Activated CD8-positive, alpha-beta T cell treated with anti-CD3 and anti-CD28 coated beads for 36 hours (primary cell): ENCODE data around the gene KISS1R. TPM values are rescaled to one million over a fixed set of nuclear protein-coding genes. Genes with fewer than 3 reads are reported as not detected.

Experiments
- ATAC-seq: fragments of 200-7000 bp; cut with Tn5 transposase; one replicate; pipeline ENCODE4 v1.10.0; 2021; ENCODE audit warnings: mild to moderate bottlenecking, moderate library complexity
- CTCF ChIA-PET: fragments of 350-600 bp; sonication (Branson Sonifier 250); formaldehyde crosslinking; loops from one replicate; lab custom pipeline; 2021; ENCODE audit warnings: antibody characterized with exemption; lab: Charles Lee
- POLR2A ChIA-PET: fragments of 350-600 bp; sonication (Branson Sonifier 250); formaldehyde crosslinking; loops from one replicate; lab custom pipeline; 2021; ENCODE audit warnings: antibody characterized with exemption; lab: Charles Lee
- DNase-seq: peaks from one replicate; pipeline ENCODE4 v3.0.0-alpha.2; 2020
- H3K27ac Mint-ChIP-seq: one replicate; pipeline ENCODE4 v1.8.0; 2021; ENCODE audit warnings: mild to moderate bottlenecking, mixed read lengths
- H3K27me3 Mint-ChIP-seq: one replicate; pipeline ENCODE4 v1.8.0; 2021; ENCODE audit warnings: mixed read lengths
- H3K36me3 Mint-ChIP-seq: one replicate; pipeline ENCODE4 v1.8.0; 2021; ENCODE audit warnings: low read depth, mixed read lengths
- H3K4me1 Mint-ChIP-seq: one replicate; pipeline ENCODE4 v1.8.0; 2021; ENCODE audit warnings: low read depth, mixed read lengths
- H3K4me3 Mint-ChIP-seq: one replicate; pipeline ENCODE4 v1.8.0; 2021; ENCODE audit warnings: mild to moderate bottlenecking, moderate library complexity, mixed read lengths
- H3K9me3 Mint-ChIP-seq: one replicate; pipeline ENCODE4 v1.8.0; 2021; ENCODE audit warnings: mixed read lengths
- intact Hi-C: fragments of 100-400 bp; cut with micrococcal nuclease; formaldehyde crosslinking; loops from one replicate; pipeline ENCODE4 v1.10.0; 2022
- total RNA-seq, 2 experiments: library from RNA; stranded (reverse); gene quantifications; one replicate each; pipeline ENCODE4 v1.2.3, GENCODE V29; 2021
- TF ChIP-seq, protein P1 (sequence below): fragments of 200-600 bp; IDR thresholded peaks from one replicate; pipeline ENCODE4 v1.8.0; 2022; ENCODE audit warnings: antibody characterized with exemption, mild to moderate bottlenecking

KISS1R gene
- total RNA-seq, 2 experiments from 2014 or later, result 14.0 to 15.5 TPM

DNA sequence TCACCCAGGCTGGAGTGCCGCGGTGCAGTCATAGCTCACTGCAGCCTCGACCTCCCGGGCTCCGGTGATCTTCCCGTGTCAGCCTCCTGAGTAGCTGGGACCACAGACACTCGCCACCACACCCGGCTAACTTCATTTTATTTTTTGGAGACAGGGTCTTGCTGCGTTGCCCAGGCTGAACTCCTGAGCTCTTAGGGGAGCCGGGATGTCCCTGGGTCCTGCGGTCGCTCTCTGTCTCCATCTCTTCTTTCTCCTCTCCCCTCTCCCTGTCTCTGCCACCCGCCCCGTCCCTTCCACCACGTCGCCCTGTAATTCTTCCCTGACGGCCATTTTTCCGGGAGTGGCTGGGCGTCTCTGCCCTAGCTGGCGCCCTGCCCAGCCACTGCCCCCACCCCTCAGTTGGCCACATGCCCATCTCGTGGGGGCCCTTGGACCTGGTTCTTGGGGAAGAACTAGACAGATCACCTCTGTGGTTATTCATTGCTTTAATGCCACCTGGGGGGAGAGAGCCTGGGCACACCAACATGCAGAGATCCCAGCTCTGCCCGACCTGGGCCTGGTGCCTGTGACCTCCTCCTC lies 27.6 kb downstream of the KISS1R start:
- Mint-ChIP-seq H3K27me3 (peaks cover 5% of the 10 kb centered on the region), H3K4me3 (no peak overlapping the region), H3K4me1 (peaks cover 12% of the 10 kb centered on the region), H3K9me3 (no peaks in the 10 kb centered on the region), H3K27ac (no peak overlapping the region), H3K36me3 (no peaks in the 10 kb centered on the region)
- no peak for ATAC-seq
- POLR2A ChIA-PET, result no interaction called here
- CTCF ChIA-PET, result no interaction called here
- intact Hi-C loops, result no loop called here
- TF ChIP-seq, protein P1, sequence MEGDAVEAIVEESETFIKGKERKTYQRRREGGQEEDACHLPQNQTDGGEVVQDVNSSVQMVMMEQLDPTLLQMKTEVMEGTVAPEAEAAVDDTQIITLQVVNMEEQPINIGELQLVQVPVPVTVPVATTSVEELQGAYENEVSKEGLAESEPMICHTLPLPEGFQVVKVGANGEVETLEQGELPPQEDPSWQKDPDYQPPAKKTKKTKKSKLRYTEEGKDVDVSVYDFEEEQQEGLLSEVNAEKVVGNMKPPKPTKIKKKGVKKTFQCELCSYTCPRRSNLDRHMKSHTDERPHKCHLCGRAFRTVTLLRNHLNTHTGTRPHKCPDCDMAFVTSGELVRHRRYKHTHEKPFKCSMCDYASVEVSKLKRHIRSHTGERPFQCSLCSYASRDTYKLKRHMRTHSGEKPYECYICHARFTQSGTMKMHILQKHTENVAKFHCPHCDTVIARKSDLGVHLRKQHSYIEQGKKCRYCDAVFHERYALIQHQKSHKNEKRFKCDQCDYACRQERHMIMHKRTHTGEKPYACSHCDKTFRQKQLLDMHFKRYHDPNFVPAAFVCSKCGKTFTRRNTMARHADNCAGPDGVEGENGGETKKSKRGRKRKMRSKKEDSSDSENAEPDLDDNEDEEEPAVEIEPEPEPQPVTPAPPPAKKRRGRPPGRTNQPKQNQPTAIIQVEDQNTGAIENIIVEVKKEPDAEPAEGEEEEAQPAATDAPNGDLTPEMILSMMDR, result no peak
- no peak for DNase-seq

DNA sequence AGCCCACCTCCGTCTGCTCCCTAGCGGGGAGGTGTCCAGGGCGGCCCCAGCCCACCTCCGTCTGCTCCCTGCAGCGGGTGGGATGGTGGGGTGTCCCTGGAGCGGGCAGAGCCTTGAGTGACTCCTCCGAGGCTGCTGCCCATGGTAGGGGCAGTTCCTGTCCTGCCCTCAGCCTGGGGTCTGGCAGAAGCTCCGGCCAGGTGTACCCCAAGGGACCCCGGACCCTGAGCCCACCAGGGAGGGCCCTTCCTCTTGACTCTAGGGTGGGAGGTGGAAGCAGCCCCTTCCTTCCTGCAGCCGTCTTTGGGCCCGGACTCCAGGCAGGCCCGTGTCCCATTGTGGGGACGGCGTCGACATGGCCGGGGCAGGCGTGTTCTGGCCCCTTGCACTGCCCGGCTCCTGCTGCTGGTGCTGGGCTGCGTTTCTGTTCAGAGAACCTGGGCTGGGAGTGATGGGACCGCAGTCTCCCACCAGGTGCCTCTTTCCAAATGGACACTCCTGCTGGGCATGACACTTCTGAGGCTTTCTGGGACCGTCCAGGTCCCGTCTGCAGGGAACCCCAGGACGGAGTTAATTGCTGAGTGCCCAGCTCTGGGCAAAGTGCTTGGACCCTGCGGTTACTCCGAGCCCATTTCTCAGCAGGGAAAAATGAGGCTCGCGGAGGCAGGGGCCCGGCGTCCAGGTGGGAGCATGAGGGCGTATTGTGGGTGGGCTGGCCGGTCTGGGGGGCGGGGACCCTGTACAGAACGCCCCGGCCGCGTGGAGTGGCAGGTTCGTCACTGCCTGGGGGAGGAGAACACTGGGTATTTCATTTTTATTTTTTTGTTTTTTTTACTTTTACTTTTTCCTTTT lies 28.5 kb downstream of the KISS1R start:
- POLR2A ChIA-PET, result no interaction called here
- no peak overlapping the region for H3K4me3 Mint-ChIP-seq
- H3K27me3 Mint-ChIP-seq, result peaks cover 5% of the 10 kb centered on the region
- ATAC-seq, result no peak
- no peak overlapping the region for H3K27ac Mint-ChIP-seq
- CTCF ChIA-PET, result no interaction called here
- TF ChIP-seq, protein P1, result no peak
- H3K4me1 Mint-ChIP-seq, result peaks cover 6% of the 10 kb centered on the region
- intact Hi-C loops, result no loop called here
- no peaks in the 10 kb centered on the region for H3K9me3 Mint-ChIP-seq
- no peaks in the 10 kb centered on the region for H3K36me3 Mint-ChIP-seq
- no peak for DNase-seq

DNA sequence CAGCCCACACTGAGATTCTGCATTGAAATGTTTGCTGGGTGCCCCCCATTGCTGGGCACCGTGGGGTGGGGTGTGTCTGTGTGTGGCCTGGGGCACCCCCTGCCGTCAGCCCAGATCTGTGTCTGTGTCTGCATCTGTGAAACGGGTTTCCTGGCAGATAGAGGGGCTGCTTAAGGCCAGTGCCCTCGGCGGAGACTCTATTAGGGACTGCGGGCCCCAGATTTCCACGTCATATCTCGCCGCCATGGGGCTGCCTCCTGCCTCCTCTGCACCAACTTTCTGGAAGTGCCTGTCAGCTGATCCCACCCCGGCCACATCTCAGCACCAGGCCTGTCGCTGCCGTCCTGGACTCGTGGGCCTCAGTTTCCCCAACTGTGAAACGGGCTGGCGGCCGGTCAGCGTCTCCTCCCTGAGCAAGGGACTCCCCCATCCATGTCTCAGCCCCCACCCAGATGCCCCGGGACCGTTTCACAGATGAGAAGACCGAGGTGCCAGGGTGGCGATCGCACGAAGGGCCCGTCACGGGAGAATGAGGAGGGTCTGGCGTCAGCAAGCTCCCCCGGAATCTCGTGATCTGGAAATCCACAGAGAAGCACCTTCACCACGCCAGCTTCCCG lies 30.1 kb downstream of the KISS1R start:
- no peaks in the 10 kb centered on the region for H3K9me3 Mint-ChIP-seq
- intact Hi-C loops, result no loop called here
- H3K27ac Mint-ChIP-seq, result no peak overlapping the region
- no peaks in the 10 kb centered on the region for H3K27me3 Mint-ChIP-seq
- ATAC-seq (no peak), DNase-seq (no peak)
- H3K36me3 Mint-ChIP-seq, result no peaks in the 10 kb centered on the region
- H3K4me3 Mint-ChIP-seq, result no peak overlapping the region
- CTCF ChIA-PET, result interaction anchor here (1.0 kb wide), 1 partner anchor 24 kb away, joined by 3 read pairs; no protein-coding TSS in a partner anchor
- TF ChIP-seq, protein P1, result no peak
- POLR2A ChIA-PET, result no interaction called here
- H3K4me1 Mint-ChIP-seq, result peaks cover 2% of the 10 kb centered on the region

DNA sequence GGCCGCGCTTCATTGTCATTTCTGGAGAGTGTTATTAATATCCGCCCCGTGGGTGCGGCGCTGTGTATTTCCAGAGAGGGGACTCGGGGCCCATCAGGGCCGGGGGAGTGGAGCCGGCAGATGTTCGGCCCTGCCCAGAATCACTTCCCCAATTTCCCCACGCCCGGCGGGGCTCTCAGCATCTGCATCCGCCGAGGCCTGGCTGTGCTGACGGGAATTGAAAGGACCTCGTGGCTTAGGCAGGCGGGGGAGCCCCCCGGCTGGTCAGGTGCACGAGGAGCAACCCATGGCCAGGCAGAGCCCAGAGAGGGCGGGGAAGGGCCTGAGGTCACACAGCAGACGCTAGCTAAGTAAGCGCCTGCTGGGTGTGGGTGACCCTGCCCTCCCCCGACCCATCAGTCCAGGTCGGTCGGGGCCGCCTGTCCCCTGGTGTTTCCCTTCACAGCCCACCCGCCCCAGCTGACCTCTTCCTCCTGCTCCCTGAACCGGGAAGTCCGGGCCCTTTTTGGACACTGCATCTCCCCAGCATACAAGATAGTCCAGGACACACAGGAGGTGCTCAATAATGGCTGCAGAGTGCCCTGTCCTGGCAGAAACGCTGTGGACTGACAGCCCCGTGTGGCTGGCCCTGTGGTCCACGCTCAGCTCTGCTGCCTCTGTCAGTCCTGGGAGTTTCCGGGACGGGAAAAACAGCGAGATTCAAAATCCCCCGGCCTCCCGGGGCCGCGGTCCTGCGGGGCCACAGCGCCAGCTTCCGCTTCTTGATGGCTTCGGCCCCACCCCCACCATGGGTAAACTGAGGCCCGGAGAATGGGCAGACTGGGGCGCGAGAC lies 30.8 kb downstream of the KISS1R start:
- ChIA-PET POLR2A (interaction anchor here (1.2 kb wide), 1 partner anchor 19 kb away, joined by 6 read pairs; no protein-coding TSS in a partner anchor), CTCF (interaction anchor here (1.0 kb wide), 1 partner anchor 23 kb away, joined by 3 read pairs; no protein-coding TSS in a partner anchor)
- Mint-ChIP-seq H3K27me3 (no peaks in the 10 kb centered on the region), H3K36me3 (no peaks in the 10 kb centered on the region), H3K4me3 (no peak overlapping the region), H3K9me3 (no peaks in the 10 kb centered on the region), H3K27ac (no peak overlapping the region), H3K4me1 (peaks cover 2% of the 10 kb centered on the region)
- intact Hi-C loops, result no loop called here
- ATAC-seq (peak; percentile 37), DNase-seq (no peak)
- TF ChIP-seq, protein P1, result no peak
